OCI-M2 (cell line): ENCODE results near the gene CYRIA.

Source experiments
- DNase-seq: peaks from one replicate; lab custom pipeline; 2025; ENCODE audit not compliant: unreplicated experiment; lab: John Stamatoyannopoulos, UW

Gene CYRIA

DNA sequence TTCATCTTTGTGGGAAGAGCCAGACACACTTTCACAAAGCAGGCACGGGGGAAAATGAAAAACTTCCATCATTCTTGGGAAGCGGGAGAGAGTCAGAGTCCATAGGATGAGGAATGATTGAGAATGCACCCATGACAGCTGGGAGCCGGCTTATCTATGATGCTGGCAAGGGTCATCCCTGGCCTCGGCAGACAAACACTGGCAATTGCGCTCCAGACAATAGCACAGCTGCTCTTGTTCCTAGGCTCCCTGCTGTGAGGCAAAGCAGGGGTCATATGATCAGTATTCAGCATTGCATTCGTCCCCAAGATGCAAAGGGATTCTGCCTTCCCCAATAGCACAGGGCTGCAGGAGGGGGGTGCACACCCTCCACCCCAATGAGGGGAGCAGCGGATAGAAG lies 33.0 kb downstream of the CYRIA start:
- DNase-seq: no peak

DNA sequence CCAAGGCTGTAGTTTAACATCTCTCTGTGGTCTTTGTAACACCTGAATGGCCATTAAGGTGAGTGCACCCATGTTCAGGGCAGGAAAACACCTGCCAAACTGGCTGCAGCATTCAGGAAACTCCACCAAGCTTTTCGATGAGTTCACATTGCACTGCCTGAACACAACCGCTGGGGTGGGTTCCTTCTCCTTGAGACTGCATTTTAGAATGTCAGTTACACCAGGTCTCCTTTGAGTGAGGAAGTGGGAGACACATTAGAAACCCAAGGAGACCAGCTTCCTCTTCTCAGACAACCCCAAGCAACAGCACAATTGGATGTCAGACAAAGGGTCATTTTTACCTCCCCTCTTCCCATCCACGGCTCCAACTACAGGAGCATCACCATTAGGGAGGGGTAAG lies 35.2 kb downstream of the CYRIA start:
- DNase-seq: no peak

GRCh38 chr2:16629770-16630169 lies 35.9 kb downstream of the CYRIA start:
- no peak for DNase-seq

GRCh38 chr2:16629044-16629443 lies 36.6 kb downstream of the CYRIA start:
- no peak for DNase-seq

- DNase-seq: no peak
These were observed 37.3 kb downstream of the CYRIA start for GRCh38 chr2:16628314-16628713.

GRCh38 chr2:16626997-16627605 lies 38.5 kb downstream of the CYRIA start:
- DNase-seq: no peak

DNA sequence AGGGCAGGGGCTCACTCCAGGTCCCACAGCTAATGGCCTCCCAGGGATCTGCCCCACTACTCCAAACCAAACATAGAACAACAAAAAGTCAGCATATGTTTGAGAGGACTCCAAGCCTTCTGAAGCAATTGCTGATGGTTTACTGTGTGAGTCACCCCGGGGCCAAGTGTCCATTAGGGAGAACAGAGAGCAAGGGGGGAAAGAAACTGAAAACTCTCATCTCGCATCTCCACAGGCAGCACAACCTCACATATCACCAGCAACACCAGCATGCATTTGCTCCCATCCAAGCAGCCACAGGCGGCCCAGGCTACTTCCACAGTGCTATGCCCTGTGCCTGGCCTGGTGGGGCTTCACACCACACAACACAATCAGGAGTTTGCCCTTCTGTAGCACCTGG lies 39.1 kb downstream of the CYRIA start:
- DNase-seq: no peak

- DNase-seq: no peak
These were observed 39.9 kb downstream of the CYRIA start for GRCh38 chr2:16625759-16626158.

- DNase-seq: no peak
These were observed 40.4 kb downstream of the CYRIA start for GRCh38 chr2:16625201-16625729.

GRCh38 chr2:16624436-16624780 lies 41.2 kb downstream of the CYRIA start:
- DNase-seq: no peak

DNA sequence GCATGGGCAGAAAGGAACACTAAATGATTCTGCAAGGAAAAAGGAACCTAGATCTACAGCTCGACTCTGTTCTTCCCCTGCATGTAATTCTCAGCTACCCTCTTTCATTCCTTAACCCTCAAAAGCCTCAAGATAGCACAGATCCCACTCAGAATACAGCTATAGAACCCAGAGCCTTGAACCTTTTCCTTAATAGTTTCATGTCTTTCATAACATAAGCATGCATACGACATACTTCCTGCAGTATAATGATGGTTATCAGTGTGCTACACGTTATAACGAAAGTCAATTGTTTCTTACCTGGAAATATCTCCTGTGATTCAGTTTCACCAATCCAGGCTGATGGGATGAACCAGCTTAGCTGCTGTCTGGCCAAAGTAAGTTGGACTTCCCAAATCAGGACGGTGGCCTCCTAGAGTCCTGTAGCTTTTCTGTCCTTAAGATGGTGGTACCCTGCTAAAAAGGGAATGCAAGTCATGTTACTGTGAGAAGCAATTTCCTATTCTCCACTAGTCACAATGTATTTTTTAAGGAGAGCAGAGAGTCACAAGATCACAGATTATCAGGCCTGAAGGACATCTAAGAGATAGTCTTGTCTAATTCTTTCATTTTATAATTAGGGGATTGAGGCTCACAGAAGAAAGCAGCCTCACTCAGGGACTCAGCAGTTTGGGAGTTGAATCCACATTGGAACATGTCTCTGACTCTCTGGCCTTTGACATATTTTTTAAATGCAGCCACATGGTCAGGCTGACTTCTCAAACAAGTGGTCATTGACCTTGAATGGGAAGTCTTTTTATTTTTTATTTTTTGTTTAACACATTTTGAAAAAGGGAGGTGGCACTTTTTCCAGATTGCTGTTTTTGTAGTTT lies 41.8 kb downstream of the CYRIA start:
- DNase-seq: no peak

DNA sequence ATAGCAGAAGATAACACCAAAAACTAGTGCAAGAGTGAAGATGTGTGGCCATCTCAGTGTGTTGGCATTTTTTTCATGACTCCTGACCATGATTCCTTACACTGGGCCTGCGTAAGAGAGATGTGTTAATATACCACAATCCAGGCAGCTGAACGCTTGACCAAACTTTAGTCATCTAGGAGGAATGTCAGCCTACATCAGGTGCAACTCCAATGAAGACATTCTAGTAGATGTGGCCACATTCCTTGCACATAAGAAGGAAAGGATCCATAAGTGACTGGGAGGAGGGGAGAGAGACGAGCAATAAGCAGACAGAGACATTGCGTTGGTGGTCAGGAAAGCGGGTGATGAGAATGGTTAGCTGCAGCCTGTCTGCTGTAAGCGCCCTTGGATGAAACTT lies 42.6 kb downstream of the CYRIA start:
- DNase-seq: no peak

DNA sequence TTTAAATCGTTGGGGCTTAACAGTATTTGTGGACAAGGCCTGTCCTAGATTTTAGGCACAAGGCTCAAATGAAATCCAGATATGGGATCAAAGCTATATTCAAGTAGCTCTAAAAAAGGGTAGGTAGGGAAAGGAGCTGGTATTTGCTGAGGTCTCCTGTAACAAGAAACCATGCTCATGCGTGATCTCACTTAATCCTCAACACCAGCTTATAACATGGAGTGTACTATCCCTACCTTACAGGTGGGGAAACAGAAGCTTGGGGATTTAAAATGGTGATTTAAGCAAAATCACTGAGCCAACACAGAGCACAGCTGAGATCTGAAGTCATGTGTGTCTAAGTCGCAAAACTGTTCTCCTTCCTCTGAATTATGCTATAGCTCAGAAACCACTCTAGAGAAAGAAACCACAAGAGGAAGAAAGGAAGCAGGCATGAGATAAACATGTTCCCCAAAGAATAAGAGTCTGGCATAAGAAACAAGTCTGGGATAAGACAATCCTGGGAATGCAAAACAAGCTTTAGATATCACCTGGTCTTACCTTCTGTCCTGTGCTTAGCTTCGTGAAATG lies 43.1 kb downstream of the CYRIA start:
- no peak for DNase-seq

GRCh38 chr2:16621316-16621715 lies 44.3 kb downstream of the CYRIA start:
- DNase-seq: no peak

GRCh38 chr2:16620590-16620989 lies 45.0 kb downstream of the CYRIA start:
- DNase-seq: no peak

GRCh38 chr2:16619576-16620245 lies 45.9 kb downstream of the CYRIA start:
- DNase-seq: no peak

DNA sequence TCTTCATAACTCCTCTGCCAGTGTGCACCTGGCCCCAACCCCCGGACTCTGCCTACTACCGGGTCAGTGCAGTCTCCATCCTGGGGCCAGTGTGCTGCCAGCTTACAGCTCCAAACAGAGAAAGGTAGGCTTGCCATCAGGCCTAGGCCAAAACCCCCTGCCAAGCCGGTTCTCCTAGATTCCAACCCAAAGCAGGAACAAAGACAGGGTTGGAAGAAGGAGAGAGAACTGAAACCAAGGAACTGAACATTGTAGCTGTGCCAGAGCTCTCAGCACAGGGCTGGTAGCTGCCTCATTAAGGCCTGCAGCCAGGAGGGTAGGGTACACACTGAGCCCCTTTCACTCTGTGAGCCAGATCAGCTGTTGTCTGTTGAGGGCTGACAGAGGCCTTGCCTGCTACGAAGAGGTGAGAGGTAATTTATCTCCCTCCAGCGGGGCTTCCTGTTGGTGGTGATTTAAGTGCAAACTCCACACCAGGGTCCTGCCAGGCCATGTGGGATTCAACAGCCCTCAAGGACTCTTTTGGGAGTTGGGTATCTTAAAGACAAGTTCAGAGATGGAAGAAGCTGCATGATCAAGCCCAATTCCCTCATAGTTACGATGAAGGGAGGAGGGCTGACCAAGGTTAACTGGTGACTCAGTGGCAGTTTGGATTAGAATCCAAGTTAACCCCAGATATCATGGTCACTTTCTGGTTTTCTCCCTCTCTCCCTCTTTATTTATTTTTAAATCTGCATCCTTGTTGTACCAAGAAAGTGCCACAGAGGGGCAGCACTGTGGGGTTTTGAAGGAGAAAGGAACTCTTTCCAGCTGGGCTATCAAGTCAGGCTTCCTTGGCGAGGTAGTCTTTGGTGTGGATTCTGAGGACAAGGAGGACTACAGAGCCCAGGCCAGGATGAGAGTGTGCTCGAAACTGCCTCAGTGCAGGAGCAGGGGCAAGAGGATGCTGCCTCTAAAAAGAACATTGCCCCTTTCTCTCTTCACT lies 48.1 kb downstream of the CYRIA start:
- no peak for DNase-seq
